Endometrial microvascular endothelial cells (primary cell): ENCODE results near the gene PTTG2. TPM values are rescaled to one million over a fixed set of nuclear protein-coding genes. Genes with fewer than 3 reads are reported as not detected.
"Not testable (repeated sequence)": the region's sequence is repeated elsewhere in the genome, so short reads cannot be mapped to it uniquely, and the experiment has no call there.

Experiments
- in situ Hi-C: cut with HindIII; loops from 2 replicates; pipeline ENCODE4 v1.10.0; 2017; ENCODE audit warnings: low sequenced_read_pairs, low pct_unique_long_range_greater_than_20kb; ENCODE audit errors: inconsistent ontology term
- total RNA-seq: library from RNA; depleted of rRNA; stranded (reverse); fragments of >200 nt; gene quantifications from one replicate; pipeline ENCODE4 v1.2.3, GENCODE V29; 2015; ENCODE audit errors: inconsistent ontology term

Gene PTTG2
- not detected for total RNA-seq

DNA sequence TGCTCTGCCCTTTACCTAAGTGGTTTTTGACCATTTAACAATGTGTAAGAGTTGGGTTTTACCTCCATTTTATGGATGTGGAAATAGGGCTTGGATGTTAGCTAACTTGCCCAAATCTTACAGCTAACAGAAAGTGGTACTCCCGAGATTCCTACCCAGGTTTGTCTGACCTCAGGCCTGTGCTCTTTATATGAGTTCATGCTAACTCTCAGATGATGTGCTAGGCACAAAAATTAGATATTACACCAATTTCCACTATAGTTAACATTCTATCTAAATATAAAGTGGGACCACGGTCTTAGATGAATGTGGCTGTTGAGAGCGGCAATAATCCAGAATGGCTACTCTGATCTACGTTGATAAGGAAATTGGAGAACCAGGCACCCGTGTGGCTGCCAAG lies at the start of gene PTTG2:
TSS of gene PTTG2 (plus strand) at position 301 of the 400 bp plus-strand sequence. CDS start at position 338, 37 bp downstream.
- in situ Hi-C loops = no loop called here

GRCh38 chr4:37914539-37914938 lies 45.7 kb upstream of the PTTG2 start:
- in situ Hi-C loops = no loop called here

DNA sequence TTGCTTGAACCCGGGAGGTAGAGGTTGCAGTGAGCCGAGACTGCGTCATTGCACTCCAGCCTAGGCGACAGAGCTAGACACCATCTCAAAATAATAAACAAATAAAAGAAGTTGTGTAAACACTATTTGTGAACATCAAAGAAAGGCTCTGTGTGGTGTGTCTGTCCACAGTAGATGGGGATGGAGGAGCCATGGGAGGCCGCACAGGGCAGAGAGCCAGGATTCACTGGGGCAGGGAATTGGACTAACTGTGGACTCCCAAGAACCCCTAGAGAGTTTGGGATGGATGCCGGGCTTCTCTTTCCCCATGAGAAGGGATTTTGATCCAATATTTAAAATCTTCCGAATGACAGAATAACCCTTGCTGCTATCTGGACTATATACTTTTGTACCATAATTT lies 42.8 kb upstream of the PTTG2 start:
- in situ Hi-C loops = no loop called here

- in situ Hi-C loops = no loop called here
These were observed 41.5 kb upstream of the PTTG2 start for GRCh38 chr4:37918653-37919052.

GRCh38 chr4:37922328-37922727 lies 37.9 kb upstream of the PTTG2 start:
- in situ Hi-C loops = no loop called here

DNA sequence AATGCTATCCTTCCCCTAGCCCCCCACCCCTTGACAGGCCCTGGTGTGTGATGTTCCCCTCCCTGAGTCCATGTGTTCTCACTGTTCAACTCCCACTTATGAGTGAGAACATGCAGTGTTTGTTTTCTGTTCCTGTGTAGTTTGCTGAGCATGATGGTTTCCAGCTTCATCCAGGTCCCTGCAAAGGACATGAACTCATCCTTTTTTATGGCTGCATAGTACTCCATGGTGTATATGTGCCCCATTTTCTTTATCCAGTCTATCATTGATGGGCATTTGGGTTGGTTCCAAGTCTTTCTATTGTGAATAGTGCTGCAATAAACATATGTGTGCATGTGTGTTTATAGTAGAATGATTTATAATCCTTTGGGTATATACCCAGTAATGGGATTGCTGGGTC lies 37.1 kb upstream of the PTTG2 start:
- in situ Hi-C loops = not testable (repeated sequence)

- in situ Hi-C loops = no loop called here
These were observed 35.3 kb upstream of the PTTG2 start for GRCh38 chr4:37924946-37925345.

- in situ Hi-C loops = no loop called here
These were observed 32.8 kb upstream of the PTTG2 start for GRCh38 chr4:37927434-37927833.

GRCh38 chr4:37928426-37929416 lies 31.5 kb upstream of the PTTG2 start:
- in situ Hi-C loops = no loop called here

DNA sequence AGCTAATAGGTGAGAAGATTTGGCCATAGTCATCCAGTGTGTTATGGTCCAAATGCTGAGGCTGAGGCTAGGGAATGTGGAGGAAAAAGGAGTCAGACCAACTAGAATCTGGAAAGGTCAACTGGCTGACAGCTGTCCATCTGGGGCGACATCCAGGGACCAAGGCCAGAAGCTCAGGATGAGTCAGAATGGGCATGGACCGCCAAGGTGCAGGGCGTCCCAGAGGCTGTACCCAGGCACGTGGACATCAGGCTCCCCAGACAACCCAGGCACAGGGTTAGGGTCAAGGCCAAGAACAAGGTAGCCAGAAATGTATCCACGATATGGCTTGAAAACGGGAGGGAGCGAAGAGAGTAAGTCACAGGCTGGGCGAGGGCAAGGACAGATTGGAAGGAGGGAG lies 26.1 kb upstream of the PTTG2 start:
- in situ Hi-C loops = no loop called here

GRCh38 chr4:37934609-37935008 lies 25.6 kb upstream of the PTTG2 start:
- in situ Hi-C loops = no loop called here

DNA sequence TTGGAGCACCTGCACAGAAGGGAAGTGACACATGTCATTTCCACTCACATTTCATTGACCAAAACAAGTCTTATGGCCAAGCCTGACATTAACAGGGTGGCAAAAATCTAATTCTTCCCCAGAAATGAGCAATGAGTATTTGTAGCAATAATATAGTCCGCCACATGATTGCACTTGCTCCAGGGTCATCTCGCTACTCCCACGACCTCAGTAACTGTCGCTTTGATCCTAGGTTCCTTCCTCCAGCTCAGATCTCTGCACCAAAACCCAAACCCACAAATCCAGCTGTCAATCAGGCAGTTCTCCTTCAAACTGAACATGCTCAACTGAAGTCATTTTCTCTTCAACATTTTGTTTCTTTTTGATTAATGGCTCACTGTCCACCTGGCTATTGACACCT lies 25.2 kb upstream of the PTTG2 start:
- in situ Hi-C loops = no loop called here

GRCh38 chr4:37936889-37937498 lies 23.2 kb upstream of the PTTG2 start:
- in situ Hi-C loops = no loop called here

DNA sequence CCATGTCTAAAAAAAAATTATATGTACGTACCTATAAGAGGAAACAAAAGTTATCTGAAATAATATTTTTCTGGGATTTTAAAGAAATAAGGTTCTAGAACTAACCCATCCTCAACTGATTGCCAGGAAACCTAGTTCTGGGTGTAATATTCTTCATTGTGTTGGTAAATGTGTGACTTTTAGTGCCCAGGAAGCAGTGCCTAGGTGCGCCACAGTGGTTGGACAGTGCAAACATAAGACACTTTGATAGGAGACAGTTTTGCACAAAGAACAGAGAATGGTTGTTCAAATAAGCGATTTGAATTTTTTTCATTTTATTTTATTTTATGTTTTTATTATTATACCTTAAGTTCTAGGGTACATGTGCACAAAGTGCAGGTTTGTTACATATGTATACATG lies 22.0 kb upstream of the PTTG2 start:
- in situ Hi-C loops = no loop called here

DNA sequence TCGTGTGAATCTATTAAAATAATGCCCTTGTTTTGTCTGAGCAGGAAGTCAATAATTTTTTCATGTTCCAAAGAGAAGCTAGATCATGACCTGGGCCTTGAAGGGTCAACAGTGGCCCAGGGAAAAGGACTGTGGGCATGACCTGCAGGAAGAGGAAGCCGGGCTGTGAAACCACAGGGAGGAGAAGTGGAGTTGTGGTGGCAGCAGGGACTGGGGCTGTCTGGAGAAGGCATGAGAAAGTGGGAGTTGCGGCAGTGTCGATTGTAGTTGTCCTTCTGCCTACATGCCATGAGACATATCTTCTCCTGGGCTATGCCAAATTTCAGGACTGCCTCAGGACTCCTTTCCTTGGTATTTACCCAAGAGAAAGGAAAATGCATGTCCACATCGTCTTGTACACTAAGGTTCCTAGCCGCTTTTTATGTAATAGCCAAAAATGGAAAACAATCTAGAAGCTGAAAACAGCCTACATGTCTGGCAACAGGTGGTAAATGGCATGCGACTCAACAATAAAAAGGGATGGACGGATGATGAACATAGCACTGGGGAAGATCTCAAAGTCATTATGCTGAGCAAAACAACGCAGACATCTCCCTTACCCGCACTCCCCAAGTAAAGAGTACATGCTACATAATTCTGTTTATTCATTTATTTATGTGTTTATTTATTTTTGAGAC lies 13.6 kb upstream of the PTTG2 start:
- in situ Hi-C loops = no loop called here

GRCh38 chr4:37948542-37948941 lies 11.7 kb upstream of the PTTG2 start:
- in situ Hi-C loops = no loop called here

DNA sequence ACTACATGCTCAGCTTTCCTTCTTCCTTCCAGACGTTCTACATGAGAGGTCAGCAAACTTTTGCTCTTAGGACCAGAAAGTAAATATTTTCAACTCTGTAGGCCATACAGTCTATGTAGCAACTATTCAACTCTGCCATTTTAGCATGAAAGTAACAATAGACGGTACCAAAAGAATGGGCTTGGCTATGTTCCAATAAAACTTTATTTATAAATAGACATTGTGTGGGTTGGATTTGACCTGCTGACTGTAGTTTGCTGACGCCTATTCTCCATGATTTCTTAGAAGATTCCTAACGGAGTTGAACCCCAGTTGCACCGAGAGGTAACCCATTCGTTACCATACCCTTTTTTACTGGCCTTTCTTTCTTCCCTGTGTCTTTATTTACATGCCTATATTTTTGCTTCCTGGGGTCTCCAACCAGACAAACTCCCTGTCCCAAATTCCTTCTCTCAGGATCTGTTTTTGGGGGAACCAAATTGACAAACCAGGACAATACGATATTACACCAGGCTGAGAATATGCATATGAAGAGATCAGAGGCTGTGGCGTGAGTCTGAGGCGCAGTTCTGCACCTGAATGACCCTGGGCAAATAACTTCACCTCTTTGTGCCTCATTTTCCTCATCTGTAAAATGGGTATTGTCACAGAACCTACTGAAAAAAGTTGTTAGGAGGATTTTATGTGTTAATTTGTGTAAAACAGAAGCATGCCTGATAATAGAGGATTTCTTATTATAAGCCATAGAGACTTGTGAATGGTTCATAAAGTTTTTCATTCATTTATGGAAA lies 10.4 kb upstream of the PTTG2 start:
- in situ Hi-C loops = no loop called here

GRCh38 chr4:37951461-37952352 lies 8.5 kb upstream of the PTTG2 start:
- in situ Hi-C loops = no loop called here
